SIG-M5 treated with dmso at 0.1 percent for 504 hours (cell line): ENCODE data around the gene PTCRA.
A peak's percentile ranks its signal among the peaks of the same experiment; 100 is the strongest.
"Not testable (repeated sequence)": the region's sequence is repeated elsewhere in the genome, so short reads cannot be mapped to it uniquely, and the experiment has no call there.

Experiments
- DNase-seq: peaks from one replicate; lab custom pipeline; 2025; ENCODE audit not compliant: unreplicated experiment; lab: John Stamatoyannopoulos, UW

Gene PTCRA

GRCh38 chr6:42939810-42940167 is 23.9 kb downstream of the PTCRA start:
- DNase-seq: no peak

GRCh38 chr6:42940493-42941045 is 24.7 kb downstream of the PTCRA start:
- no peak for DNase-seq

DNA sequence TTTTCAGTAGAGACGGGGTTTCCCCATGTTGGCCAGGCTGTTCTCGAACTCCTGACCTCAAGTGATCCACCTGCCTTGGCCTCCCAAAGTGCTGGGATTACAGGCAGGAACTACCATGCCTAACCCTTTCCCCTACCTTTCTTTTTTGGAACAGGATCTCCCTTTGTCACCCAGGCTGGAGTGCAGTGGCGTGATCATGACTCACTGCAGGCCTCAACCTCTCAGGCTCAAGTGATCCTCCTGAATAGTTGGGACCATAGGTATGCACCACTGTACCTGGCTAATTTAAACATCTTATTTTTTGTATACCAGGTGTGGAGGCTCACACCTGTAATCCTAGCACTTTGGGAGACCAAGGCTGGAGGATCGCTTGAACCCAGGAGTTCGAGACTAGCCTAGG is 25.5 kb downstream of the PTCRA start:
- DNase-seq: not testable (repeated sequence)

DNA sequence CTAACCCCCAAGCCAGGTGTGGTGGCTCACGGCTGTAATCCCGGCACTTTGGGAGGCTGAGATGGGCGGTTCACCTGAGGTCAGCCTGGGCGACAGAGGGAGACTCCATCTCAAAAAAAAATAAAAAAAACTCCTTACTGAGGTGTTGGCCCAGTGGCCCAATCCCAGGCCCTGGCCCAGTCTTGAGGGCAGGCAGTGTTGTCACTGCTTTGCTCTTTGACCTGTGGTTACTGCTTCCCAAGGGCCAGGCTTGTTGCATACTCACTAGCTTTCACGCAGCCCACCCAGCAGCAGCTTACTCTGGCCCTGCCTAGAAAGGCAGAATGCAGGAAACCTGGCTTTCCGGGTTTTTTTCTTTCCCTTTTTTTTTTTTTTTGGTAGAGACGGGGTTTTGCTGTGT is 26.6 kb downstream of the PTCRA start:
- no peak for DNase-seq

- no peak for DNase-seq
Measured at GRCh38 chr6:42947950-42948349, 32.1 kb downstream of the PTCRA start.

DNA sequence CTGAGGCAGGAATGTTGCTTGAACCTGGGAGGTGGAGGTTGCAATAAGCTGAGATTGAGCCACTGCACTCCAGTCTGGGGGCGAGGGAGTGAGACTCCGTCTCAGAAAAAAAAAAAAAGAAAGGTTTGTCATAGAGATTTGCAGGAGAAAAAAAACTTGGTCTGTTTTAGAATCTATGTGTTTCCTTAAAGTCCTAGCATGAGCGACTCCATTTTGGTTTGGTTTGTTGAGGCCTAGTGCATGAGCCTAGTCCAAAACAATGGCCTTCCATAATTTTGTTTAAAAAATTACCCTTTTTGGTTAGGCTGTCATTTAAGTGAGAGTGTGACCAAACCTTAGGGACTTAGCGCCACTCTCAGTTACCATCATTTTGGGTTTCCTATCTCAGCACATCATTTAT is 36.5 kb downstream of the PTCRA start:
- DNase-seq: no peak

- DNase-seq: not testable (repeated sequence)
Measured at GRCh38 chr6:42954405-42954804, 38.6 kb downstream of the PTCRA start.

DNA sequence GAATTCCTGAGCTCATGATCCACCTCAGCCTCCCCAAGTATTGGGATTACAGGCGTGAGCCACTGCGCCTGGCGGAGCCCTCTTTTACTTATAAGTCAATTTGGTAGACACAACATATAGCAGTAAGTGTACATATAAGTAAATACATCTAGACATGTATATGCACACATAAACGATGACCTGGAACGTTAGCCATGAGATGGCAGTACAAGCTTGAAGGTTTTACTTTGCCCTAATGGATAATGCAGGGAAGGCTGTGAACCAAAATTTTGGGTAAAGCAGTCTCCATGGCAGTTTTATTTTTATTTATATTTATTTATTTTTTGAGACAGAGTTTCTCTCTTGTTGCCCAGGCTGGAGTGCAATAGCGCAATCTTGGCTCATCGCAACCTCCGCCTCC is 42.3 kb downstream of the PTCRA start:
- DNase-seq: no peak

- DNase-seq: no peak
Measured at GRCh38 chr6:42959917-42960242, 44.0 kb downstream of the PTCRA start.

- DNase-seq: no peak
Measured at GRCh38 chr6:42960243-42961019, 44.6 kb downstream of the PTCRA start, which contains the start of gene GNMT. GNMT (plus strand) TSS chr6:42960754; CDS start chr6:42960768, 14 bp downstream.

- DNase-seq: no peak
Measured at GRCh38 chr6:42961020-42961470, 45.2 kb downstream of the PTCRA start.

DNA sequence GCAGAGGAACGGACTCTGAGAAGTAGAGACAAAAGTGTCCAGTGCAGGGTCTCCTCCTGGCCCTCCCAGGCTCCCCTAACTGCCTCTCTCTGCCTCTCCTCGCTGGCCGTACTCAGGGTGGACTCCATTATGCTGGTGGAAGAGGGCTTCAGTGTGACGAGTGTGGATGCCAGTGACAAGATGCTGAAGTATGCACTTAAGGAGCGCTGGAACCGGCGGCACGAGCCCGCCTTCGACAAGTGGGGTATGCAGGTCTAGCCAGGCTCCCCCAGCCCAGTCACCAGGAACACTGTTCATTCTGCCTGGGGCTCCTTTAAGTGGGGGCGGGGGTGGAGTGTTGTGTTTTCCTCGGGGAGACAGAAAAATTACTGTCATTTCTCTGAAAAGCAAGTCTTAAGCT is 46.2 kb downstream of the PTCRA start:
- no peak for DNase-seq

DNA sequence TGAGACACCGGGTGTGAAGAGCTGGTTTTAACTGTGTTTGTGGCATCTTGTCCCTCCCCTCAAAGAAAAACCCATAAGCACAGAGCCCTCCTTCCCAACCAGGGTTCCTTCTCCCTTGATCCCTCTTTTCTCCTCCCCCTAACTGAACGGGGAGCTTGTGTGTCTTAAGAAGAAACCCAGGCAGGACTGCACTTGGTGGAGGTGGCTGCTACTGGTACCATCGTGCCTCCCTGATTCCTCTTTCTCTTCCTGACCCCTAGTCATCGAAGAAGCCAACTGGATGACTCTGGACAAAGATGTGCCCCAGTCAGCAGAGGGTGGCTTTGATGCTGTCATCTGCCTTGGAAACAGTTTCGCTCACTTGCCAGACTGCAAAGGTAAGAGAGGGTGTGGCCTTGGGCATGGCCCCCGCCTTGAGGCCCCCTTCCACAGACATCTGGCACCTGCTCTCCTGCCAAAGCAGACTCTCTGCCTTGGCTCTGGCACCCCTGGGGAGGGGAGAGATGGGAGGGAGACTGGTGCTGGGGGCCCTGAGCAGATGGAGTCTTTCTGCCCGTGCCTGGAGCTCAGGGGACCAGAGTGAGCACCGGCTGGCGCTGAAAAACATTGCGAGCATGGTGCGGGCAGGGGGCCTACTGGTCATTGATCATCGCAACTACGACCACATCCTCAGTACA is 46.8 kb downstream of the PTCRA start:
- no peak for DNase-seq

DNA sequence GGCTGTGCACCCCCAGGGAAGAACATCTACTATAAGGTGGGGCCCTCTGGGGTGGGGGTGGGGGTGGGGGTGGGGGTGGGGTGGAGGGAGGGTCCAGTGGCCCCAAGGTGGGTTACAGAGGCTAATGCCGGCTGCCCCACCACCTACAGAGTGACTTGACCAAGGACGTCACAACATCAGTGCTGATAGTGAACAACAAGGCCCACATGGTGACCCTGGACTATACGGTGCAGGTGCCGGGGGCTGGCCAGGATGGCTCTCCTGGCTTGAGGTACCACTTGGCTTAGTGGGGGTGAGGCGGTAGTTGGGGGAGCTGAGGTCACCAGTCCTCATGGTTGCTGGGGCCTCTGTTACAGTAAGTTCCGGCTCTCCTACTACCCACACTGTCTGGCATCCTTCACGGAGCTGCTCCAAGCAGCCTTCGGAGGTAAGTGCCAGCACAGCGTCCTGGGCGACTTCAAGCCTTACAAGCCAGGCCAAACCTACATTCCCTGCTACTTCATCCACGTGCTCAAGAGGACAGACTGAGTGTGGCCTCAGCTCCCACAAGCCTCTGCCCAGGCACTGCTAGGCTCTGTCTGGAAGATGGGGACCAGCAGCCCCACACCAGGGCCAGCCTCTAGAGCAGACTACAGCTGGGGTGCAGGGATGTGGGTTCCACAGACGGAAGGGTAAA is 47.5 kb downstream of the PTCRA start:
- DNase-seq: no peak

- DNase-seq: peak; percentile 46
Measured at GRCh38 chr6:42963855-42964605, 48.2 kb downstream of the PTCRA start.

GRCh38 chr6:42966571-42966970 is 50.7 kb downstream of the PTCRA start:
- no peak for DNase-seq

- DNase-seq: no peak
Measured at GRCh38 chr6:42967228-42967627, 51.4 kb downstream of the PTCRA start.

- no peak for DNase-seq
Measured at GRCh38 chr6:42968126-42968701, 52.4 kb downstream of the PTCRA start.

DNA sequence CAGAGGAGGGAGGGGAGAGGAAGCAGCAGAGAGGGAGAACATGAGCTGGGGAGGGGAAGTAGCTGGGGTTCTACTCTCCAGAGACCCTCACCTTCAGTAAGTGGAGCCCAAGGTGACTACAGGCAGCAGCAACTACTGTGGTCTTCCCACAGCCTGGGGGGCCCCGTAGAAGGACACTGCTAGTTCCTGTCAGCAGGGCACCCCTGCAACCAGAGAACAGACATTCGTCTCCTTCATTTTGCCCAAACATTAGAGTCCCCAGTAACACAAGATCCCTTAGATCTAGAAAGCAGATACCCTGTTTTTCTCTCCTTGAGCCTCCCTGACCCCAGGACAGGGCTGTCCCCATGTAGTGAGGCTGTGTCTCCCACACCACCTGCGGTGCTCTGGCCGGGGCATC is 52.9 kb downstream of the PTCRA start:
- no peak for DNase-seq

DNA sequence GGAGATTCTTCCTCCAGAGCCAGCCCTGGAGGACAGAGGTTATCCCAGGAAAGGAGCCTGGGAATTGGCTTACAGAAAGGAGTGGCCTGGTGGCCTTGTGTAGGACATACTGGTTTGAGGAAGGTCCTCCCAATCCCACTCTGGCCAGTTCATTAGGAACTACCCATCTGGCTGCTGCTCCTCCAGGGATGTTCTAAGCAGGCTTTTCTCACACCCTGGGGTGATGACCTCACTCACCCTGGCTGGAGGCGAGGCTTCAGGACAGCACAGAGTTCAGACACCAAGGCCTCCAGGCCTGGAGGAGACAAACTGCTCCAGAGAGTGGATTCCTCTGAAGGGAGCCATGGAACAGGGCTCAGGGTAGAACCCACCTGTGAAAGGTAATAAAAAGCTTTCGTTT is 53.6 kb downstream of the PTCRA start:
- no peak for DNase-seq

DNA sequence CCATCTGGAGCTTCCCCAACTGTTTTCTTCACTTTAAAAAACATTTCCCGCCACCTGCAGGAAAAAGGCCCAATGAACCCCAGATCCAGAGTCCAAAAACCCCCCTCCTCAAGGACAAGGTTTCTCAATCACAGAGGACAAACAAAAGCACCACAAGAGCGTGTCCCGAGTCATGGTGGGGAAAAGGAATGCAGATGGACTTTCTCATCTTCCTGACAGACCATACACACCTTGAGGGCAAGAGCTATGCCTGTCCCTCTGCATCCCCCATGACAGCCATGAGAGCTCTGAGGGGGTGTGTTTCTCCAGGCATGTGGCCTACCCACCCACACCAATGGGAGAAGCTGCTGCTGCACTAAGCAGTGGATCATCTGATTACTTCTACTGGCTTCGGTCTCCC is 54.1 kb downstream of the PTCRA start:
- no peak for DNase-seq
